Measurements from ENCODE around the gene BTRC.

The BTRC gene

GRCh38 chr10:101569622-101570427 is 215.9 kb downstream of the BTRC start:
- DNase-seq = peak; percentile 87

- DNase-seq = peak; percentile 41
Observed at GRCh38 chr10:101570428-101571270, 216.7 kb downstream of the BTRC start.

GRCh38 chr10:101571271-101571925 is 217.4 kb downstream of the BTRC start:
- DNase-seq = no peak

- no peak for DNase-seq
Observed at GRCh38 chr10:101572126-101572525, 218.2 kb downstream of the BTRC start.

GRCh38 chr10:101572785-101573184 is 218.8 kb downstream of the BTRC start:
- DNase-seq = no peak

- DNase-seq = no peak
Observed at GRCh38 chr10:101573885-101574753, 220.2 kb downstream of the BTRC start.

GRCh38 chr10:101575091-101575490 is 221.1 kb downstream of the BTRC start:
- no peak for DNase-seq

GRCh38 chr10:101575580-101576210 is 221.7 kb downstream of the BTRC start:
- DNase-seq = no peak

- peak; percentile 84 for DNase-seq
Observed at GRCh38 chr10:101576211-101576863, 222.4 kb downstream of the BTRC start.

- DNase-seq = no peak
Observed at GRCh38 chr10:101577121-101577871, 223.3 kb downstream of the BTRC start.

GRCh38 chr10:101578192-101578591 is 224.2 kb downstream of the BTRC start:
- no peak for DNase-seq

GRCh38 chr10:101578803-101579515 is 225.0 kb downstream of the BTRC start:
- no peak for DNase-seq

GRCh38 chr10:101579516-101579870 is 225.5 kb downstream of the BTRC start:
- no peak for DNase-seq

- peak; percentile 67 for DNase-seq
Observed at GRCh38 chr10:101580486-101581399, 226.8 kb downstream of the BTRC start.

GRCh38 chr10:101585841-101586240 is 231.9 kb downstream of the BTRC start:
- no peak for DNase-seq

- DNase-seq = peak; percentile 97
Observed at GRCh38 chr10:101587725-101588653, 234.0 kb downstream of the BTRC start, which contains the start of the genes DPCD and POLL. DPCD (plus strand) TSS chr10:101588321; CDS start chr10:101588337, 16 bp downstream. POLL (minus strand) TSS chr10:101588257; CDS start chr10:101587360, 897 bp downstream.

- no peak for DNase-seq
Observed at GRCh38 chr10:101588879-101589278, 234.9 kb downstream of the BTRC start.

Measured in NCI-H82 (cell line).